HepG2 (cell line): ENCODE results near the gene TOMM22. TPM values are rescaled to one million over a fixed set of nuclear protein-coding genes. Genes with fewer than 3 reads are reported as not detected.

ENCODE experiments used
- CEBPB ChIP-seq: IDR thresholded peaks from 2 replicates; pipeline ENCODE4 v1.6.1; 2011; ENCODE audit warnings: low read depth, low read length, improper control_type of control experiment, borderline replicate concordance
- HNRNPUL1 ChIP-seq: fragments of 200-400 bp; formaldehyde crosslinking; IDR thresholded peaks from 2 replicates; pipeline ENCODE4 v1.6.1; 2017; ENCODE audit warnings: low read depth, mild to moderate bottlenecking, low read length, moderate library complexity
- HOXA3 ChIP-seq: sonication (generic); formaldehyde crosslinking; IDR thresholded peaks from 2 replicates; pipeline ENCODE4 v1.5.0; 2020; ENCODE audit warnings: missing genetic modification reagents
- KDM1A ChIP-seq: IDR thresholded peaks from 2 replicates; pipeline ENCODE4 v1.6.1; 2016; ENCODE audit warnings: missing compliant biosample characterization
- NFRKB ChIP-seq: fragments of 450-650 bp; IDR thresholded peaks from 2 replicates; pipeline ENCODE4 v1.6.1; 2017
- SETDB1 ChIP-seq: sonication (generic); formaldehyde crosslinking; IDR thresholded peaks from 2 replicates; pipeline ENCODE4 v1.5.1; 2020; ENCODE audit warnings: missing genetic modification reagents, mild to moderate bottlenecking, borderline replicate concordance
- TBX3 ChIP-seq: fragments of 450-650 bp; IDR thresholded peaks from 2 replicates; pipeline ENCODE4 v1.6.1; 2017; ENCODE audit warnings: antibody characterized with exemption, mild to moderate bottlenecking, inconsistent platforms, borderline replicate concordance
- ZNF230 ChIP-seq: sonication (generic); formaldehyde crosslinking; IDR thresholded peaks from 2 replicates; pipeline ENCODE4 v1.4.0; 2020; ENCODE audit warnings: mild to moderate bottlenecking, missing genetic modification reagents
- ZNF296 ChIP-seq: sonication (generic); formaldehyde crosslinking; conservative IDR thresholded peaks from 2 replicates; pipeline ENCODE4 v1.5.0; 2020; ENCODE audit warnings: mild to moderate bottlenecking, missing genetic modification reagents
- ZNF562 ChIP-seq: sonication (generic); formaldehyde crosslinking; IDR thresholded peaks from 2 replicates; pipeline ENCODE4 v1.8.0; 2022; ENCODE audit warnings: missing genetic modification reagents, borderline replicate concordance
- polyA plus RNA-seq, 8 experiments: library from polyadenylated mRNA; depleted of rRNA in 3 of 8; stranded (reverse) in 7 of 8; unstranded in 1 of 8; fragments of >200 nt; fragmentation: Illumina TruSeq in 4 of 8; extraction: Trizol in 4 of 8; gene quantifications; 2 replicates each; pipeline versions ENCODE4 v1.2.1 to v1.2.3, GENCODE V29; 2011 to 2016; ENCODE audit warnings: low read depth in 4 of 8, missing spikeins in 1 of 8, mixed read lengths in 1 of 8; ENCODE audit not compliant: insufficient read depth in 1 of 8
- total RNA-seq, 5 experiments: library from RNA; depleted of rRNA; stranded (reverse); fragments of >200 nt; fragmentation: Illumina TruSeq; extraction: Trizol; gene quantifications; 2 replicates each; pipeline ENCODE4 v1.2.3, GENCODE V29; 2016; ENCODE audit warnings: low read depth in 1 of 5
- TF ChIP-seq, protein P1 (sequence below): sonication (generic); formaldehyde crosslinking; IDR thresholded peaks from 2 replicates; pipeline ENCODE4 v1.4.0; 2020; ENCODE audit warnings: missing genetic modification reagents, borderline replicate concordance
- TF ChIP-seq, protein P2 (sequence below): sonication (generic); formaldehyde crosslinking; IDR thresholded peaks from 2 replicates; pipeline ENCODE4 v1.4.0; 2020; ENCODE audit warnings: missing genetic modification reagents
- TF ChIP-seq, protein P3 (sequence below): sonication (generic); formaldehyde crosslinking; IDR thresholded peaks from 2 replicates; pipeline ENCODE4 v1.8.0; 2022; ENCODE audit warnings: mild to moderate bottlenecking, missing genetic modification reagents, moderate library complexity
- TF ChIP-seq, protein P4 (sequence below): sonication (generic); formaldehyde crosslinking; IDR thresholded peaks from 2 replicates; pipeline ENCODE4 v1.4.0; 2020; ENCODE audit warnings: mild to moderate bottlenecking, missing genetic modification reagents
- TF ChIP-seq, protein P5 (sequence below), 2 experiments: fragments of 450-650 bp in 1 of 2; sonication (generic) in 1 of 2; formaldehyde crosslinking; IDR thresholded peaks; 2 replicates each; pipeline versions ENCODE4 v1.5.0 to v1.8.0; 2020 to 2022; ENCODE audit warnings: mild to moderate bottlenecking in 1 of 2, missing genetic modification reagents in 1 of 2
- TF ChIP-seq, protein P6 (sequence below): sonication (generic); formaldehyde crosslinking; IDR thresholded peaks from 2 replicates; pipeline ENCODE4 v1.5.1; 2020; ENCODE audit warnings: mild to moderate bottlenecking, missing genetic modification reagents, borderline replicate concordance
- TF ChIP-seq, protein P7 (sequence below): IDR thresholded peaks from 2 replicates; pipeline ENCODE4 v1.6.1; 2012; ENCODE audit warnings: inconsistent platforms
- TF ChIP-seq, protein P8 (sequence below): IDR thresholded peaks from 2 replicates; pipeline ENCODE4 v1.6.1; 2016; ENCODE audit warnings: mild to moderate bottlenecking

The TOMM22 gene
- total and polyA plus RNA-seq, 2 of the 13 experiments (the other 11 are each of a cell fraction or from before 2014, with no cell fraction given), result 46.9 to 118 TPM

DNA sequence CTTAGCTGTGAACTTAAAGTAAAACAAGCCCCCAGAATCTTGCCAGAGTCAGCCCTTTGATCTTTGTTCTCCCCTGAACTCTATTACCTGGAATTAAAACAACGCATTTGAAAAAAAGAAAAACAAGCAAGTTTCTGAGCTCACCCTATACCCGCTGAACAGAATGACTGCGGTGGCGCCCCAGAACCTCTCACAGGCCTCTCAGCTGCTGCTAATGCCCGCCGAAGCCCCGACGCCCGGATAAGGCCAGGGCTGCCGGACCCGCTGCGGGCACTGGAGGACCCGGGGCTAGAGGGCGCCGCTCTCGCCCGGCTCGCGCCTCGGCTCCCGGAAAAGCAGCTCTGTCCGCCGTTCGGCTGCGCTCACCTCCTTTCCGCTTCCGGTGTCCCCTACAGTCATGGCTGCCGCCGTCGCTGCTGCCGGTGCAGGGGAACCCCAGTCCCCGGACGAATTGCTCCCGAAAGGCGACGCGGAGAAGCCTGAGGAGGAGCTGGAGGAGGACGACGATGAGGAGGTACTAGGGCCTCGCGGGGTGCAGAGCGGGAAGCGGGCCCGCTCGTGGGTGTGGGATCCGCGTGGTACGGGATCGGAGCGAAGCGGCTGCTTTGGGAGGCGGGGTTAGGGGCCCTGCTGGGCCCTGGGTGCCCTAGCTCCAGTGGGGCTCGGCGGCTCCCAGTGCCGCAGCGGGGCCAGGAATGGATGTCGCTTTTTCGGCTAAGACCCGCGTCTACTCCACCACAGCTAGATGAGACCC is at the start of gene TOMM22 (continued):
- TF ChIP-seq, protein P1, sequence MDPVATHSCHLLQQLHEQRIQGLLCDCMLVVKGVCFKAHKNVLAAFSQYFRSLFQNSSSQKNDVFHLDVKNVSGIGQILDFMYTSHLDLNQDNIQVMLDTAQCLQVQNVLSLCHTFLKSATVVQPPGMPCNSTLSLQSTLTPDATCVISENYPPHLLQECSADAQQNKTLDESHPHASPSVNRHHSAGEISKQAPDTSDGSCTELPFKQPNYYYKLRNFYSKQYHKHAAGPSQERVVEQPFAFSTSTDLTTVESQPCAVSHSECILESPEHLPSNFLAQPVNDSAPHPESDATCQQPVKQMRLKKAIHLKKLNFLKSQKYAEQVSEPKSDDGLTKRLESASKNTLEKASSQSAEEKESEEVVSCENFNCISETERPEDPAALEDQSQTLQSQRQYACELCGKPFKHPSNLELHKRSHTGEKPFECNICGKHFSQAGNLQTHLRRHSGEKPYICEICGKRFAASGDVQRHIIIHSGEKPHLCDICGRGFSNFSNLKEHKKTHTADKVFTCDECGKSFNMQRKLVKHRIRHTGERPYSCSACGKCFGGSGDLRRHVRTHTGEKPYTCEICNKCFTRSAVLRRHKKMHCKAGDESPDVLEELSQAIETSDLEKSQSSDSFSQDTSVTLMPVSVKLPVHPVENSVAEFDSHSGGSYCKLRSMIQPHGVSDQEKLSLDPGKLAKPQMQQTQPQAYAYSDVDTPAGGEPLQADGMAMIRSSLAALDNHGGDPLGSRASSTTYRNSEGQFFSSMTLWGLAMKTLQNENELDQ (CRISPR knock-in tag), result no peak
- TF ChIP-seq ZNF230 (no peak; the same call in 1 of the 2 replicates), HOXA3 (CRISPR knock-in tag) (peak; percentile 98), KDM1A (CRISPR knock-in tag) (0 out of 2 replicates have a peak, but pooled peaks have one; percentile 29), ZNF562 (CRISPR knock-in tag) (no peak), TBX3 (no peak), CEBPB (no peak), NFRKB (peak; percentile 47; the same call in 1 of the 2 replicates), HNRNPUL1 (peak; percentile 37; the same call in 1 of the 2 replicates), SETDB1 (CRISPR knock-in tag) (no peak), ZNF296 (CRISPR knock-in tag) (no peak)
- TF ChIP-seq, protein P2, sequence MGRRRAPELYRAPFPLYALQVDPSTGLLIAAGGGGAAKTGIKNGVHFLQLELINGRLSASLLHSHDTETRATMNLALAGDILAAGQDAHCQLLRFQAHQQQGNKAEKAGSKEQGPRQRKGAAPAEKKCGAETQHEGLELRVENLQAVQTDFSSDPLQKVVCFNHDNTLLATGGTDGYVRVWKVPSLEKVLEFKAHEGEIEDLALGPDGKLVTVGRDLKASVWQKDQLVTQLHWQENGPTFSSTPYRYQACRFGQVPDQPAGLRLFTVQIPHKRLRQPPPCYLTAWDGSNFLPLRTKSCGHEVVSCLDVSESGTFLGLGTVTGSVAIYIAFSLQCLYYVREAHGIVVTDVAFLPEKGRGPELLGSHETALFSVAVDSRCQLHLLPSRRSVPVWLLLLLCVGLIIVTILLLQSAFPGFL (CRISPR knock-in tag), result no peak
- TF ChIP-seq, protein P3, sequence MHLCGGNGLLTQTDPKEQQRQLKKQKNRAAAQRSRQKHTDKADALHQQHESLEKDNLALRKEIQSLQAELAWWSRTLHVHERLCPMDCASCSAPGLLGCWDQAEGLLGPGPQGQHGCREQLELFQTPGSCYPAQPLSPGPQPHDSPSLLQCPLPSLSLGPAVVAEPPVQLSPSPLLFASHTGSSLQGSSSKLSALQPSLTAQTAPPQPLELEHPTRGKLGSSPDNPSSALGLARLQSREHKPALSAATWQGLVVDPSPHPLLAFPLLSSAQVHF (CRISPR knock-in tag), result no peak
- TF ChIP-seq, protein P4, sequence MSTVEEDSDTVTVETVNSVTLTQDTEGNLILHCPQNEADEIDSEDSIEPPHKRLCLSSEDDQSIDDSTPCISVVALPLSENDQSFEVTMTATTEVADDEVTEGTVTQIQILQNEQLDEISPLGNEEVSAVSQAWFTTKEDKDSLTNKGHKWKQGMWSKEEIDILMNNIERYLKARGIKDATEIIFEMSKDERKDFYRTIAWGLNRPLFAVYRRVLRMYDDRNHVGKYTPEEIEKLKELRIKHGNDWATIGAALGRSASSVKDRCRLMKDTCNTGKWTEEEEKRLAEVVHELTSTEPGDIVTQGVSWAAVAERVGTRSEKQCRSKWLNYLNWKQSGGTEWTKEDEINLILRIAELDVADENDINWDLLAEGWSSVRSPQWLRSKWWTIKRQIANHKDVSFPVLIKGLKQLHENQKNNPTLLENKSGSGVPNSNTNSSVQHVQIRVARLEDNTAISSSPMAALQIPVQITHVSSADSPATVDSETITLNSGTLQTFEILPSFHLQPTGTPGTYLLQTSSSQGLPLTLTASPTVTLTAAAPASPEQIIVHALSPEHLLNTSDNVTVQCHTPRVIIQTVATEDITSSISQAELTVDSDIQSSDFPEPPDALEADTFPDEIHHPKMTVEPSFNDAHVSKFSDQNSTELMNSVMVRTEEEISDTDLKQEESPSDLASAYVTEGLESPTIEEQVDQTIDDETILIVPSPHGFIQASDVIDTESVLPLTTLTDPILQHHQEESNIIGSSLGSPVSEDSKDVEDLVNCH, result no peak
- TF ChIP-seq, protein P5, sequence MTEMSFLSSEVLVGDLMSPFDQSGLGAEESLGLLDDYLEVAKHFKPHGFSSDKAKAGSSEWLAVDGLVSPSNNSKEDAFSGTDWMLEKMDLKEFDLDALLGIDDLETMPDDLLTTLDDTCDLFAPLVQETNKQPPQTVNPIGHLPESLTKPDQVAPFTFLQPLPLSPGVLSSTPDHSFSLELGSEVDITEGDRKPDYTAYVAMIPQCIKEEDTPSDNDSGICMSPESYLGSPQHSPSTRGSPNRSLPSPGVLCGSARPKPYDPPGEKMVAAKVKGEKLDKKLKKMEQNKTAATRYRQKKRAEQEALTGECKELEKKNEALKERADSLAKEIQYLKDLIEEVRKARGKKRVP (CRISPR knock-in tag; IDR thresholded peaks at IDR 0.05), result no peak; a peak in 1 of 4 replicates
- TF ChIP-seq, protein P6, sequence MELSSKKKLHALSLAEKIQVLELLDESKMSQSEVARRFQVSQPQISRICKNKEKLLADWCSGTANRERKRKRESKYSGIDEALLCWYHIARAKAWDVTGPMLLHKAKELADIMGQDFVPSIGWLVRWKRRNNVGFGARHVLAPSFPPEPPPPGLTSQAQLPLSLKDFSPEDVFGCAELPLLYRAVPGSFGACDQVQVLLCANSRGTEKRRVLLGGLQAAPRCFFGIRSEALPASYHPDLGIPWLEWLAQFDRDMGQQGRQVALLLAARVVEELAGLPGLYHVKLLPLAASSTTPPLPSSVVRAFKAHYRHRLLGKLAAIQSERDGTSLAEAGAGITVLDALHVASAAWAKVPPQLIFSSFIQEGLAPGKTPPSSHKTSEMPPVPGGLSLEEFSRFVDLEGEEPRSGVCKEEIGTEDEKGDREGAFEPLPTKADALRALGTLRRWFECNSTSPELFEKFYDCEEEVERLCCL (CRISPR knock-in tag), result peak; percentile 78; the same call in 1 of the 2 replicates
- TF ChIP-seq, protein P7, sequence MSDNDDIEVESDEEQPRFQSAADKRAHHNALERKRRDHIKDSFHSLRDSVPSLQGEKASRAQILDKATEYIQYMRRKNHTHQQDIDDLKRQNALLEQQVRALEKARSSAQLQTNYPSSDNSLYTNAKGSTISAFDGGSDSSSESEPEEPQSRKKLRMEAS, result peak; percentile 87
- TF ChIP-seq, protein P8, sequence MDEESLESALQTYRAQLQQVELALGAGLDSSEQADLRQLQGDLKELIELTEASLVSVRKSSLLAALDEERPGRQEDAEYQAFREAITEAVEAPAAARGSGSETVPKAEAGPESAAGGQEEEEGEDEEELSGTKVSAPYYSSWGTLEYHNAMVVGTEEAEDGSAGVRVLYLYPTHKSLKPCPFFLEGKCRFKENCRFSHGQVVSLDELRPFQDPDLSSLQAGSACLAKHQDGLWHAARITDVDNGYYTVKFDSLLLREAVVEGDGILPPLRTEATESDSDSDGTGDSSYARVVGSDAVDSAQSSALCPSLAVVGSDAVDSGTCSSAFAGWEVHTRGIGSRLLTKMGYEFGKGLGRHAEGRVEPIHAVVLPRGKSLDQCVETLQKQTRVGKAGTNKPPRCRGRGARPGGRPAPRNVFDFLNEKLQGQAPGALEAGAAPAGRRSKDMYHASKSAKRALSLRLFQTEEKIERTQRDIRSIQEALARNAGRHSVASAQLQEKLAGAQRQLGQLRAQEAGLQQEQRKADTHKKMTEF (CRISPR knock-in tag), result peak; percentile 98
